T1000 (cell line): ENCODE data around the gene NOTCH1.
"Not testable (repeated sequence)": the region's sequence is repeated elsewhere in the genome, so short reads cannot be mapped to it uniquely, and the experiment has no call there.

ENCODE experiments used
- DNase-seq: peaks from one replicate; lab custom pipeline; 2025; ENCODE audit warnings: mixed read lengths; lab: John Stamatoyannopoulos, UW

Gene NOTCH1

DNA sequence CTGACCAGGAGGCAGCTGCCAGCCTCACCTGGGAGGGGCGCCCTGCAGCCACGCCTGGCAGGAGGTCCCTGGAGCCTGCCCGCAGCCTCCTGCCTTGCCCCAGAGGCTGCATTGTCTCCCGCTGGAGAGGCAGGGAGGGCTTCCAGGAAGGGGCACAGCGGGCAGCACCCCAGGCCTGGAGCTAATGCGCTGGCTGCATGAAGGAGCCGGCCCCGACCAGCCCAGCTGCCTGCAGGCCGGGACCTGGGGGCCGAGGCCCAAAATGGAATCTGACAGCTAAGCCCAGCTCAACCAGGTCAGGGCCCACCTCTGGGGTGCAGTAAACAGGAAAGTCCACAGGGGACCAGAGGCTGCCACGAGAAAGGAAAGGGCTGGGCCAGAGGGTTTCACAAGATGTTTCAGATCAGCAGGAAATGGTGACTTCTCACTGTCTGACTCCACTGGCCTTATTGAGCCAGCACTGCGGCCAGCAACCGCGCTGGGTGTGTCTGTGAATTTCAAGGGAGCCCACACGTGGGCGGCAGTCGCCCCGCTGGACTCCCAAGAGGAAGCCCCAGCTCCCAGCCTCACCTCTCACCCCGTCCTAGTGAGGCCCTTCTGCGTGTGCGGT, 18.6 kb upstream of the NOTCH1 start:
- no peak for DNase-seq

- no peak for DNase-seq
Measured at GRCh38 chr9:136563646-136564325, 17.9 kb upstream of the NOTCH1 start.

- DNase-seq = no peak
Measured at GRCh38 chr9:136562746-136563495, 17.1 kb upstream of the NOTCH1 start.

- DNase-seq = no peak
Measured at GRCh38 chr9:136561779-136562178, 15.9 kb upstream of the NOTCH1 start.

DNA sequence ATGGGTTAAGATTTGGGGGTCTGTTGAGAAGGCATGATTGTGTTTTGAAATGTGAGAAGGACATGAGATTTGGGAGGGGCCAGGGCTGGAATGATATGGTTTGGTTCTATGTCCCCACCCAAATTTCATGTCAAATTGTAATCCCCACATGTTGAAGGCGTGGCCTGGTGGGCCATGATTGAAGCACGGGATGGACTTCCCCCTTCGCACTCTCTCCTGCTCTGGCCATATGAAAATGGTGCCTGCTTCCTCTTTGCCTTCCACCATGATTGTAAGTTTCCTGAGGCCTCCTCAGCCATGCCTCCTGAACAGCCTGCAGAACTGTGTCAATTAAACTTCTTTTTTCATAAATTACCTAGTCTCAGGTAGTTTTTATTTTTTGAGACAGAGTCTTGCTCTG, 14.7 kb upstream of the NOTCH1 start:
- DNase-seq = no peak

- not testable (repeated sequence) for DNase-seq
Measured at GRCh38 chr9:136559371-136559770, 13.5 kb upstream of the NOTCH1 start.

- not testable (repeated sequence) for DNase-seq
Measured at GRCh38 chr9:136558846-136559245, 13.0 kb upstream of the NOTCH1 start.

DNA sequence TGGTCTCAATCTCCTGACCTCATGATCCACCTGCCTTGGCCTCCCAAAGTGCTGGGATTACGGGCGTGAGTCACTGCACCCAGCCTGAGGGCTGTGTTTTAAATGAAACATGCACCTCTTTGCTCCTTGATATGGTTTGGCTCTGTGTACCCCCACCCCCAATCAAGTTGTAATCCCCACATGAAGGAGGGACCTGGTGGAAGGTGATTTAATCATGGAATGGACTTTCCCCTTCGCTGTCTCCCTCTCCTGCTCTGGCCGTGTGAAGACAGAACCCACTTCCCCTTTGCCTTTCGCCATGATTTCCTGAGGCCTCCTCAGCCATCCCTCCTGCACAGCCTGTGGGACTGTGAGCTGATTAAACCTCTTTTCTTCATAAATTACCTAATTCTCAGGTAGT, 12.5 kb upstream of the NOTCH1 start:
- DNase-seq = no peak

DNA sequence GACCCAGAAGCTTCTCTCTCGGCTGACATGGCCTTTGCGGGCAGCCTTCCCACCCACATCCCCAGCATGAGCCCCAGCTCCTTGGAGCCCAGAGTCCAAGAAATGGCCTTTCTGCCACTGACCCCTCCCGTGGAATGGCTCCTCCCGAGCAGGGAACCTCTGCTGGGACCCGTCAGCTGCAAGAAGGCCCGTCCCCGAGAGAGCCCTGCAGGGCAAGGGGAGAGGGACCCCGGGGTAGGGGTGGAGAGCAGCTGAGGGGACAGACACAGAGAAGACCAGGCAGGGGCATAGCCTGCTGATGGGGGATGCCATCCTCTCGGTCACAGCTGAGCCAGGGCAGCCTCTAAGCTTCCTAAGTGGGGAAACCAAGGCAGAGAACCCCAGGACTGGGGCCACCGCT, 11.2 kb upstream of the NOTCH1 start:
- no peak for DNase-seq

DNA sequence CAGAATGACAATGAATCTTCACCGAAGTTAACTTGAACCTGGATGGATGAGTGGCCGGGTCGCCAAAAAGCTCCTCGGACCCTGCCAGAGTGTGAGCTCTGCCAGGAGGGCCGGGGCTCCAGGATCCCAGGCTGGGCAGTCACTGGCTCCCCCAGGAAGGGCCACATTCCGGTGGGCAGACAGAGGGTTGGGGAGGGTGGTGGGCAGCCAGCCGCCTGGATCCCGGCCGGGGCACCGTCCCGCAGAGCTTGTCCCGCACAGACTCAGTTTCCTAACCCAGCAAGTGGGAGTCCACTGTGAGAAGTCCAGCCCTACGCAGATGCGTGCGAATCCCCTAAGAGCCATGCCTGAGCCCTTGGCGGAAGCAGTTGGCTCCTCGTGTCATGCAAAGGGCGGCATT, 10.3 kb upstream of the NOTCH1 start:
- no peak for DNase-seq

- no peak for DNase-seq
Measured at GRCh38 chr9:136554870-136555269, 9.0 kb upstream of the NOTCH1 start.

DNA sequence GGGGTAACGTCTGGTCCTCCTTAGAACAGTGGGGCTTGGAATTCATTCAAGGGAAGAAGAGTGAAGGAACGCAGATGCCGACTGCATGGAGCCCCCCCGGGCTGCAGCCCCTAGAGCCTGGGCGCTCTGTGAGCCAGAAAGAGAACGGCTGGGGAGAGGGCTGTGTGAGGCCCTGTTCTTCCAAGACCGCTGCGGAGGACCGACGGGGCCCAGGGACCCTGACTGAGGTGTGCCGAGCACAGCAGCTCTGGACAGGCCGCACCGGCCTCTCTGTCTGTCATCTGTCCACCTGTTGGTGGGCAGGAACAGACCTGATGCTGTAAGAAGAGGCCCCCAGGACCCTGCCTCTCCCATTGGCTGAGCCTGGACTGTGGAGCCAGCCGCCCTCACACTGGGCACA, 7.7 kb upstream of the NOTCH1 start:
- no peak for DNase-seq

GRCh38 chr9:136552117-136552703, 6.4 kb upstream of the NOTCH1 start:
- DNase-seq = no peak

GRCh38 chr9:136551401-136552116, 5.7 kb upstream of the NOTCH1 start:
- peak; percentile 29 for DNase-seq

DNA sequence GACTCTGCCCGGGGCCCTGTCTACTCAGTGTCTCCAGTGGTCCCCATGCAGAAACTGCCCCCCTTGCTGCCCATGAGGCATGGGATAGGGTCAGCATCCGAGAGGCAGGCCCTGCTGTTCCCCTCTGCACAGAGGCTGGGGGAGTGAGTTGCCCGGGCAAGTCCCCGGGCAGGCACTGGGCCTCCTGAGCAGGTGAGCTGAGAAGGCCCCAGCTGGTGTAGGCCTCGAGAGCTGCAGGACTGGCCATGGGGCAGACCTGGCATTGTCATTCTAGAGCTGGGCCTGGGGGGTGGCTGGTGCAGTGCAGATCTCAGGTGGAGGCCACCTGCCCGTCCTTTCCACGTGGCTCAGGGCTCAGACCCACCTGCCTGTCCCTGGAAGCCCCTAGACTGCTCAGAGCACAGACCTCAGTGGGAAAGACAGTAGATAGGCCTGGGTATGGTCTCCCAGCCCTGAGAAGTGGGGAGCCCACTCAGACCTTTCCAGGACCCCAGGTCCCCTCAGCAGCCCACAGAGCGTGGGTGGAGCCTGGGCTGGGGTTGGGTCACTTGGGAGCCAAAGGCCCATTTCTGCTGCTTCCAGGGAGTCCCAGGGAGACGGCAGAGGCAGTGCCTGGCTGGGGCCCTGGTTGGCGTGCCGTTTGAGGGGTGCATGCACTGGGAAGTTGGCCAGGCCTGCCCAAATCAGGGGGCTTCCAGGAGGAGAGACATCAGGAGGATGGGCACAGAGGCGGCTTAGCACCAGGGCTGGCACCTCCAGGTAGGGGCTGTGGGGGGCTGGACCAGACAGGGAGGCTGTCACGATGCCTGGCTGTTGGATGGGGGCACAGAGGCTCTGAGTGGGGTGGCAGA, 4.8 kb upstream of the NOTCH1 start:
- DNase-seq = no peak

DNA sequence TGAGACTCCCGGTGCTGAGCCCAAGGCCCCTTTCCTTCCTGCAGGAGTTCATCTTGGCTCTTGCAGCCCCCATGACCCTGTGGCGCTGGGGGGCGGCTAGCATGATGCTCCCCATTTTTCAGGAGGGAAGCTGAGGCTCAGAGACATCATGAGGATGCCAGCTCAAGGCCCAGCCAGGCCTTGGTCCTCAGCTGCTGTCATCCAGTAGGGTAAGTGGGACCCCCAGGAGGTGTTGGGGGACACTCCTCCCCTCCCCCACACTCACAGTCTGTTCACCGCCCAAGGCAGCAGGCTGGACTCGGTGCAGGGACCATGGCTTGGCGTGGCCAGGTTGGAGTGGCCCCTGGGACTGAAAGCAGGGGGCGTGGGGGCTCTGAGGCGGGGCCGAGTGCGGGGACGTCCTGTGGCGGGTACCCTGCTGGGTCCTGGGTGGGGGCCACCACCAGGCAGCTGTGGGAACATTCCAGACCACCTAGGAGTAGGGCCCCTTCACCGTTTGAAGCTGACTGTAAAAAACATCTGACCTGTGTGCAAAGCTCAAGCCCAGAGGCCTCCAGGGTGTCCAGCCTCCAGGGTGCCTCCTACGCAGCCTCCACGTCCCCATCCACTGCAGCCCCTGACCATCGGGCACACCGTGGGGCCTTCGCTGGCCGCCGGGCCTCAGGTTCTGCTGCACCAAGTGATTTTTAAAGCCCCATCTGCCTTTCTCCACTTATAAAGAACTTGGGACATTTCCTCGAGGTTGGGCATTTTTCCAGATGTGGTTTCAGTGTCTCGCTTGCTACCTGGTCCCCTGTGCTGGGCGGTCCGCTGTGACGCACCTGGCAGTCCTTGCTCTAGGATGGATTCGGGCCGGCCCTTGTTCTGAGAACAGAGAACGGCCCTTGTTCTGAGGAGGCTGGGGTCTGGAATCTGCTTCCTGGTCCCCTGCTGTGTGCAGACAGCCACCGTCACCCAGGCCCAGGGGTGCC, 3.4 kb upstream of the NOTCH1 start:
- DNase-seq = no peak

- no peak for DNase-seq
Measured at GRCh38 chr9:136547508-136548215, 1.8 kb upstream of the NOTCH1 start.

DNA sequence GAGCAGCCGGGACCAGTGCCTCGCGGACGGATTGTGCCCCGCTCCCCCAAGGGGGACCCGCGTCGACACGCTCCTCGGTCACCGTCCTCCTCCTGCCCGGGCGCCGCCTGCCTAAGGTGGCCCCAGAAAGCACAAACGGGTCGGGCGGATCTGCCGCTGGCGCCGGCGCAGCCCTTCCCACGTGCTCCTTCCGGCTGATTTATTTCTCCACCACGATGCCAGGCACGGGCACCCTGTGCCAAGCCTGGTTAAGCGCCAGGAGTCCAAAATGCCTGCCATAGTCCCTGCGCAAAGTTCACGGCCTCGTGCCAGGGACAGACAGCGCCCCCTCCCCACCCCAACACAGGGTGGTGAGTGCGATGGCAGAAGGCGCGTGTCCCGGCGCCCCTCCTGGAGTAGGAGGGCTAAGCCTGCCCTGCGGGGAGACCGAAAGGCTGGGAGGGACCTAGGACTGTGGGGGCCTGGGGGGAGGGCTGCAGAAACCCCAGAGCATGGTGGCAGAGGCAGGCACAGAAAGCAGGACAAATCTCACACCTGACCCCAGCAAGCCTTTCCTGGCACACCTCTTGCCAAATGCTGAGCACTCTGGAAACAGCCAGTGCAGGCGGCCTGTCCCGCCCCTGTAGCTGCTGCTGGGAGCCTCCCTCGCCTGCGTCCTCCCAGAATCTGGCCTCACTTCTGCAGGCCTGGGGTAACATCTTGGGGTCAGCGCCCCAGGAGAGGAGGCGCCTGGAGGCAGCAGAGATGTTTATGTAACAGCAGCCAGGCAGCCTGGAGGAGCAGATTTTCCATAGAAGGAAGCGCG, 1.1 kb upstream of the NOTCH1 start:
- peak; percentile 16 for DNase-seq

DNA sequence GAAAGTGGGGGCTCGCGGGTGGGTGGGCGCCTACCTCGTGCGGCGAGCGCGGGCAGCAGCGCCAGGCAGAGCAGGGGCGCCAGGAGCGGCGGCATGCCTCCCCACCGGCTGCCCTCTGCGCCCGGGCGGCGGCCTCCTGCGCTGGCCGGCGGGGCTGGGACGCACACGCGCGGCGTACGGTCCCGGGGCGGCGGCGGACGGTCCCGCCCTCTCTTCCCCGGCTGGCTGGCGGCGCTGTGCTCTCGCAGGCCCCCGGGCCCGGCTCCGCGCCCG, 220 bp downstream of the NOTCH1 start:
- no peak for DNase-seq
